ENCODE results near the gene MB. TPM values are rescaled to one million over a fixed set of nuclear protein-coding genes. Genes with fewer than 3 reads are reported as not detected.

Gene MB
- polyA plus RNA-seq, 1 donor from 2014 or later = 0.51 TPM

DNA sequence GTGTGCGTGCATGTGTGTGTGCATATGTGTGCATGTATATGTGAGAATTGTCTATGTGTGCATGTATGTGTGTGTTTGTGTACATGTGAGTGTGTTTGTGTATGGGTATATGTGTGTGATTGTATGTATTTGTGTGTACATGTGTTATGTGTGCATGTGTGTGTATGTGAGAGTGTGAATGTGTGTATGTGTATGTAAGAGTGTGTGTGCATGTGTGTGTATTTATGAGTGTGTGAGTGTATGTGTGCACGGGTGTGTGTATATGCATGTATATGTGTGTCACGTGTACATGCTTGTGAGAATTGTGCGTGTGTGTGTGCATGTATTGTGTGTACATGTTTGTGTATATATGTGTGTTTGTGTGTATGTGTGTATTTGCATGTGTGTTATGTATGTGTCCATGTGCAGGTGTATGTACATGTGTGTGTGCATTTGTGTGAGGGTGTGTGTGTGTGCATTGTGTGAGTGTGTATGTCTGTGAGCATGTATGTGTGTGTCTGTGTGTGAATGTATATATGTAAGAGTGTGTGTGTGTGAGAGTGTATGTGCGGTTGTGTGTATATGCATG, 16.0 kb downstream of the MB start:
- Histone ChIP-seq H3K79me2 (replicated peaks; ENCODE audit: insufficient read depth, low read length) (no peaks in the 10 kb centered on the region), H2AFZ (ENCODE audit: low read depth, low read length) (no peak overlapping the region), H3K4me3 (ENCODE audit: low read length) (no peak overlapping the region), H3K36me3 (ENCODE audit: insufficient read depth, low read length) (no peaks in the 10 kb centered on the region), H3K27me3 (ENCODE audit: insufficient read depth, low read depth, low read length) (no peaks in the 10 kb centered on the region), H3K9me3 (ENCODE audit: low read length) (no peaks in the 10 kb centered on the region), H3K4me2 (ENCODE audit: low read length) (no peak overlapping the region), H3K9ac (ENCODE audit: low read length) (no peak overlapping the region), H3F3A (ENCODE audit: insufficient read depth, low read length, poor library complexity, severe bottlenecking) (no peaks in the 10 kb centered on the region), H3K27ac (ENCODE audit: low read length) (no peak overlapping the region), H4K20me1 (ENCODE audit: insufficient read depth) (no peaks in the 10 kb centered on the region), H3K9me2 (ENCODE audit: insufficient read depth, low read length) (no peaks in the 10 kb centered on the region)
- TF ChIP-seq TAF1 (IDR thresholded peaks at IDR 0.05; ENCODE audit: low read depth) (no peak), MXI1 (conservative IDR thresholded peaks at IDR 0.05; ENCODE audit: poor library complexity, severe bottlenecking) (no peak), EZH2 (IDR thresholded peaks at IDR 0.05; ENCODE audit: borderline replicate concordance, insufficient read depth, low read length, poor library complexity, severe bottlenecking) (no peak), CTCF (IDR thresholded peaks at IDR 0.05; ENCODE audit: poor library complexity, severe bottlenecking) (no peak), POLR2AphosphoS5 (IDR thresholded peaks at IDR 0.05) (no peak), RAD21 (conservative IDR thresholded peaks at IDR 0.05) (no peak), SMC3 (conservative IDR thresholded peaks at IDR 0.05; ENCODE audit: poor library complexity) (no peak), EP300 (conservative IDR thresholded peaks at IDR 0.05; ENCODE audit: poor library complexity, severe bottlenecking) (no peak)
- TF ChIP-seq, protein P1, sequence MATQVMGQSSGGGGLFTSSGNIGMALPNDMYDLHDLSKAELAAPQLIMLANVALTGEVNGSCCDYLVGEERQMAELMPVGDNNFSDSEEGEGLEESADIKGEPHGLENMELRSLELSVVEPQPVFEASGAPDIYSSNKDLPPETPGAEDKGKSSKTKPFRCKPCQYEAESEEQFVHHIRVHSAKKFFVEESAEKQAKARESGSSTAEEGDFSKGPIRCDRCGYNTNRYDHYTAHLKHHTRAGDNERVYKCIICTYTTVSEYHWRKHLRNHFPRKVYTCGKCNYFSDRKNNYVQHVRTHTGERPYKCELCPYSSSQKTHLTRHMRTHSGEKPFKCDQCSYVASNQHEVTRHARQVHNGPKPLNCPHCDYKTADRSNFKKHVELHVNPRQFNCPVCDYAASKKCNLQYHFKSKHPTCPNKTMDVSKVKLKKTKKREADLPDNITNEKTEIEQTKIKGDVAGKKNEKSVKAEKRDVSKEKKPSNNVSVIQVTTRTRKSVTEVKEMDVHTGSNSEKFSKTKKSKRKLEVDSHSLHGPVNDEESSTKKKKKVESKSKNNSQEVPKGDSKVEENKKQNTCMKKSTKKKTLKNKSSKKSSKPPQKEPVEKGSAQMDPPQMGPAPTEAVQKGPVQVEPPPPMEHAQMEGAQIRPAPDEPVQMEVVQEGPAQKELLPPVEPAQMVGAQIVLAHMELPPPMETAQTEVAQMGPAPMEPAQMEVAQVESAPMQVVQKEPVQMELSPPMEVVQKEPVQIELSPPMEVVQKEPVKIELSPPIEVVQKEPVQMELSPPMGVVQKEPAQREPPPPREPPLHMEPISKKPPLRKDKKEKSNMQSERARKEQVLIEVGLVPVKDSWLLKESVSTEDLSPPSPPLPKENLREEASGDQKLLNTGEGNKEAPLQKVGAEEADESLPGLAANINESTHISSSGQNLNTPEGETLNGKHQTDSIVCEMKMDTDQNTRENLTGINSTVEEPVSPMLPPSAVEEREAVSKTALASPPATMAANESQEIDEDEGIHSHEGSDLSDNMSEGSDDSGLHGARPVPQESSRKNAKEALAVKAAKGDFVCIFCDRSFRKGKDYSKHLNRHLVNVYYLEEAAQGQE (IDR thresholded peaks at IDR 0.05; ENCODE audit: borderline replicate concordance) = no peak

GRCh38 chr22:35600476-35600875, 16.7 kb downstream of the MB start:
- H3K79me2 ChIP-seq (replicated peaks; ENCODE audit: insufficient read depth, low read length) = no peaks in the 10 kb centered on the region
- no peaks in the 10 kb centered on the region for H3K9me3 ChIP-seq (ENCODE audit: low read length)

More at GRCh38 chr22:35600476-35600875, 16.7 kb downstream of the MB start:
- no peaks in the 10 kb centered on the region for H3K9me2 ChIP-seq (ENCODE audit: insufficient read depth, low read length)
- H3K9ac ChIP-seq (ENCODE audit: low read length) = no peak overlapping the region
- no peak overlapping the region for H3K4me2 ChIP-seq (ENCODE audit: low read length)
- no peaks in the 10 kb centered on the region for H3F3A ChIP-seq (ENCODE audit: insufficient read depth, low read length, poor library complexity, severe bottlenecking)
- no peaks in the 10 kb centered on the region for H4K20me1 ChIP-seq (ENCODE audit: insufficient read depth)
- no peaks in the 10 kb centered on the region for H3K36me3 ChIP-seq (ENCODE audit: insufficient read depth, low read length)
- no peak overlapping the region for H2AFZ ChIP-seq (ENCODE audit: low read depth, low read length)
- no peak for TF ChIP-seq SMC3 (conservative IDR thresholded peaks at IDR 0.05; ENCODE audit: poor library complexity)
- H3K4me3 ChIP-seq (ENCODE audit: low read length) = no peak overlapping the region
- H3K27me3 ChIP-seq (ENCODE audit: insufficient read depth, low read depth, low read length) = no peaks in the 10 kb centered on the region
- no peak overlapping the region for H3K27ac ChIP-seq (ENCODE audit: low read length)

All from neural cell (in vitro differentiated cells).